Parathyroid adenoma (tissue), 2 donors: ENCODE results near the gene BET1L.

Source experiments
- H2AFZ ChIP-seq: fragments of 300-600 bp; sonication (generic); one replicate; pipeline ENCODE4 v1.7.0; 2017; ENCODE audit warnings: antibody characterized with exemption, mild to moderate bottlenecking
- H3K27ac ChIP-seq: fragments of 300-600 bp; sonication (generic); one replicate; pipeline ENCODE4 v1.7.0; 2017
- H3K27me3 ChIP-seq: fragments of 300-600 bp; sonication (generic); one replicate; pipeline ENCODE4 v1.7.0; 2017; ENCODE audit warnings: low read length; ENCODE audit not compliant: control insufficient read depth, insufficient read depth
- H3K36me3 ChIP-seq: fragments of 300-600 bp; sonication (generic); one replicate; pipeline ENCODE4 v1.7.0; 2017; ENCODE audit warnings: low read length; ENCODE audit not compliant: control insufficient read depth, insufficient read depth
- H3K4me1 ChIP-seq: fragments of 300-600 bp; sonication (generic); one replicate; pipeline ENCODE4 v1.7.0; 2017; ENCODE audit warnings: control low read depth
- H3K4me2 ChIP-seq: fragments of 300-600 bp; sonication (generic); one replicate; pipeline ENCODE4 v1.7.0; 2017; ENCODE audit warnings: low read length
- H3K4me3 ChIP-seq: fragments of 300-600 bp; sonication (generic); one replicate; pipeline ENCODE4 v1.7.0; 2017; ENCODE audit warnings: low read depth, low read length
- H3K79me2 ChIP-seq: fragments of 300-600 bp; sonication (generic); one replicate; pipeline ENCODE4 v1.7.0; 2017; ENCODE audit warnings: control low read depth
- H3K9ac ChIP-seq: fragments of 300-600 bp; sonication (generic); one replicate; pipeline ENCODE4 v1.7.0; 2017; ENCODE audit warnings: mild to moderate bottlenecking
- H3K9me3 ChIP-seq: fragments of 300-600 bp; sonication (generic); one replicate; pipeline ENCODE4 v1.7.0; 2017; ENCODE audit warnings: low read length; ENCODE audit not compliant: control insufficient read depth
- CTCF ChIP-seq: fragments of 300-600 bp; sonication (generic); IDR thresholded peaks from one replicate; pipeline ENCODE4 v1.7.0; 2017; ENCODE audit warnings: antibody characterized with exemption, mild to moderate bottlenecking
- donor health status: primary hyperparathyroidism.

The BET1L gene

GRCh38 chr11:206526-207207, 532 bp downstream of the BET1L start:
- H3K4me3 ChIP-seq: peak overlapping the region; percentile 95
- H3K27me3 ChIP-seq: no peaks in the 10 kb centered on the region
- peaks cover 7% of the 10 kb centered on the region for H3K79me2 ChIP-seq
- peak overlapping the region; percentile 77 for H3K4me2 ChIP-seq
- no peaks in the 10 kb centered on the region for H3K36me3 ChIP-seq
- peak overlapping the region; percentile 93 for H3K27ac ChIP-seq
- H3K9me3 ChIP-seq: no peaks in the 10 kb centered on the region
- H3K9ac ChIP-seq: peak overlapping the region; percentile 68
- peak overlapping the region; percentile 75 for H2AFZ ChIP-seq
- peaks cover 8% of the 10 kb centered on the region for H3K4me1 ChIP-seq
- no peak for TF ChIP-seq CTCF

GRCh38 chr11:206002-206384, 1.2 kb downstream of the BET1L start:
- no peak for TF ChIP-seq CTCF
- no peaks in the 10 kb centered on the region for H3K36me3 ChIP-seq
- H3K9ac ChIP-seq: no peak overlapping the region
- peaks cover 7% of the 10 kb centered on the region for H3K79me2 ChIP-seq
- H2AFZ ChIP-seq: no peak overlapping the region
- no peaks in the 10 kb centered on the region for H3K27me3 ChIP-seq
- peak overlapping the region; percentile 95 for H3K4me3 ChIP-seq
- H3K27ac ChIP-seq: no peak overlapping the region
- peak overlapping the region; percentile 77 for H3K4me2 ChIP-seq
- H3K4me1 ChIP-seq: peaks cover 8% of the 10 kb centered on the region
- H3K9me3 ChIP-seq: no peaks in the 10 kb centered on the region

GRCh38 chr11:205221-206001, 1.8 kb downstream of the BET1L start:
- Histone ChIP-seq H3K4me2 (peak overlapping the region; percentile 77), H3K9me3 (no peaks in the 10 kb centered on the region), H2AFZ (no peak overlapping the region), H3K79me2 (peaks cover 7% of the 10 kb centered on the region), H3K27ac (no peak overlapping the region), H3K9ac (no peak overlapping the region), H3K4me3 (no peak overlapping the region), H3K4me1 (peaks cover 8% of the 10 kb centered on the region), H3K36me3 (no peaks in the 10 kb centered on the region), H3K27me3 (no peaks in the 10 kb centered on the region)
- TF ChIP-seq CTCF: no peak

GRCh38 chr11:204587-205109, 2.6 kb downstream of the BET1L start:
- Histone ChIP-seq H3K4me1 (peaks cover 8% of the 10 kb centered on the region), H3K9ac (no peak overlapping the region), H3K36me3 (no peaks in the 10 kb centered on the region), H3K27me3 (no peaks in the 10 kb centered on the region), H3K79me2 (peaks cover 7% of the 10 kb centered on the region), H3K27ac (no peak overlapping the region), H3K4me2 (no peak overlapping the region), H2AFZ (no peak overlapping the region), H3K4me3 (no peak overlapping the region), H3K9me3 (no peaks in the 10 kb centered on the region)
- TF ChIP-seq CTCF: no peak
